ENCODE measurements around the gene SDE2. TPM values are rescaled to one million over a fixed set of nuclear protein-coding genes. Genes with fewer than 3 reads are reported as not detected.

SDE2 gene
- total RNA-seq, 1 donor from 2014 or later, result 18.4 TPM

DNA sequence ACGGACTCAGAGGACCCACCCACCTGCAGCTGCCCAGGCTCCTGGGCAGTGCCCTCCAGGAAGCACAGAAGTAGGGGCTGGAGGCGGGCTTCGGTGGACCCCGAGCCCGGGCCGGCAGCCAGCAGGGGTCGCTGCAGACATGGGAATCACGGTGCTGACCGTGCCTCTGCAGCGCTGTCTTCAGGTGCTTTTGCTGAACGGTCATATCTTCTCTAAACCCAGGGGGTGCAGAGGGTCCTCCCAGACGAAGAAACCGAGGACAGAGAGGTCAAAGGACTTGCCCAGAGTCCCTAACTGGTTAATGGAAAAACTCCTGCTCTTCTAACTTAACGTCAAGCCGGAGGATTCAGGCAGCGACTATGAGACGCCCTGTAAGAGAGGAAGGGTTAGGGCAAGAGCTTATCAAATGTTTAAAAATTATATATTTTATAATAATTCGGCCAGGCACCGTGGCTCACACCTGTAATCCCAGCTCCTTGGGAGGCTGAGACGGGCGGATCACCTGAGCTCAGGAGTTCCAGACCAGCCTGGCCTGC is 36.6 kb downstream of the SDE2 start:
- no peaks in the 10 kb centered on the region for H3K4me1 ChIP-seq
- peak; percentile 66 to 71 for ATAC-seq
- H3K4me3 ChIP-seq, result no peak overlapping the region
- no peaks in the 10 kb centered on the region for H3K27me3 ChIP-seq (ENCODE audit: low read depth)
- intact Hi-C loops (cut with DNase I), result no loop called here
- peak; percentile 67 for DNase-seq
- H3K36me3 ChIP-seq, result no peaks in the 10 kb centered on the region
- TF ChIP-seq, protein P1, sequence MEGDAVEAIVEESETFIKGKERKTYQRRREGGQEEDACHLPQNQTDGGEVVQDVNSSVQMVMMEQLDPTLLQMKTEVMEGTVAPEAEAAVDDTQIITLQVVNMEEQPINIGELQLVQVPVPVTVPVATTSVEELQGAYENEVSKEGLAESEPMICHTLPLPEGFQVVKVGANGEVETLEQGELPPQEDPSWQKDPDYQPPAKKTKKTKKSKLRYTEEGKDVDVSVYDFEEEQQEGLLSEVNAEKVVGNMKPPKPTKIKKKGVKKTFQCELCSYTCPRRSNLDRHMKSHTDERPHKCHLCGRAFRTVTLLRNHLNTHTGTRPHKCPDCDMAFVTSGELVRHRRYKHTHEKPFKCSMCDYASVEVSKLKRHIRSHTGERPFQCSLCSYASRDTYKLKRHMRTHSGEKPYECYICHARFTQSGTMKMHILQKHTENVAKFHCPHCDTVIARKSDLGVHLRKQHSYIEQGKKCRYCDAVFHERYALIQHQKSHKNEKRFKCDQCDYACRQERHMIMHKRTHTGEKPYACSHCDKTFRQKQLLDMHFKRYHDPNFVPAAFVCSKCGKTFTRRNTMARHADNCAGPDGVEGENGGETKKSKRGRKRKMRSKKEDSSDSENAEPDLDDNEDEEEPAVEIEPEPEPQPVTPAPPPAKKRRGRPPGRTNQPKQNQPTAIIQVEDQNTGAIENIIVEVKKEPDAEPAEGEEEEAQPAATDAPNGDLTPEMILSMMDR (IDR thresholded peaks at IDR 0.05), result peak; percentile 77
- H3K27ac ChIP-seq, result no peak overlapping the region
- no peaks in the 10 kb centered on the region for H3K9me3 ChIP-seq

DNA sequence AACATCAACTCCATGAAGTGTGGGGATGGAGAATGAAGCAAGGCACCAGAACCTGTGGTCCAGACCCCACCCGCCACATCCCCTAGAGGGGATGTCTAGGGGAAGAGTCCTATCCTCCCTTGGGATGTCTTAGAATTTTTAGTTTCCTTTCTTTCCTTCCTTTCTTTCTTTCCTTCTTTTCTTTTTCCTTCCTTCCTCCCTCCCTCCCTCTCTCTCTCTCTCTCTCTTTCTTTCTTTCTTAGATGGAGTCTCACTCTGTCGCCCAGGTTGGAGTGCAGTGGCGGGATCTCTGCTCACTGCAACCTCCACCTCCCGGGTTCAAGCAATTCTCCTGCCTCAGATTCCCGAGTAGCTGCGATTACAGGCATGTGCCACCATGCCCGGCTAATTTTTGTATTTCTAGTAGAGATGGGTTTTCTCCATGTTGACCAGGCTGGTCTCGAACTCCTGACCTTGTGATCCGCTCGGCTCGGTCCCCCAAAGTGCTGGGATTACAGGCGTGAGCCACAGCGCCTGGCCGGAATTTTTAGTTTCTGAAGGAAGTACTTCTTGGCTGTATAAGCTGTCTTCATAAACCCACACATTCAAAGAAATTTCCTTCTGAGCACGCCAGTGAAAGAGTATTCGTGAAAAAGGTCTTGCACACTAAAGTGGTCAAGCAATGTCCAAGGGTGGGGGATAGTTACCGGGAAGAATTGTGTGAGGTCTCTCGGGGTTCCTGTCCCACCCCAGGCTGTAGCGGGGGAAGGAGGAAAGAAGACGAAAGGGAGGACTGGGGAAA is 37.3 kb downstream of the SDE2 start:
- intact Hi-C loops (cut with DNase I), result no loop called here
- Histone ChIP-seq H3K9me3 (no peaks in the 10 kb centered on the region), H3K27ac (no peak overlapping the region), H3K4me1 (no peaks in the 10 kb centered on the region), H3K4me3 (no peak overlapping the region), H3K36me3 (no peaks in the 10 kb centered on the region), H3K27me3 (ENCODE audit: low read depth) (no peaks in the 10 kb centered on the region)
- ATAC-seq, result no peak
- no peak for DNase-seq
- TF ChIP-seq, protein P1 (IDR thresholded peaks at IDR 0.05), result no peak

DNA sequence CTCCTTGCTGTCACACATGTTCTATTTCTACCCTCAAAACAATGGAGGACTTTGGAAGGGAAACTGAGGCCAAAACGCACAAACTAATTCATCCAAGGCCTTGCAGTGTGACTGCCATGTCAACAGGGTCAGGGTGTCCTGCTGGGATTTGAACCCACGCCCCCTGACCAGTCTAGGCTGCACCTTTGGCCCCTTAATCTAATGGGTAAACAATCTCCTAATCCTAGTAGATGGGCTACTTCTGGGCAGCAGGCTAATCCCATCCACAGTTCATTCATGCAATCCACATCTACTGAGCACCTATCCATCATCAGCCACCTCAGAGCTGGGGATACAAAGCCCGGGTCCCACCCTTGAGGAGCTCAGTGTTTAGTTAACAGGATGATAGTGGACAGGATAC is 41.1 kb downstream of the SDE2 start:
- Histone ChIP-seq H3K4me3 (no peak overlapping the region), H3K27me3 (ENCODE audit: low read depth) (no peaks in the 10 kb centered on the region), H3K36me3 (no peaks in the 10 kb centered on the region), H3K27ac (no peak overlapping the region), H3K9me3 (no peaks in the 10 kb centered on the region), H3K4me1 (no peaks in the 10 kb centered on the region)
- TF ChIP-seq, protein P1 (IDR thresholded peaks at IDR 0.05), result no peak
- no peak for DNase-seq
- intact Hi-C loops (cut with DNase I), result no loop called here
- no peak for ATAC-seq

DNA sequence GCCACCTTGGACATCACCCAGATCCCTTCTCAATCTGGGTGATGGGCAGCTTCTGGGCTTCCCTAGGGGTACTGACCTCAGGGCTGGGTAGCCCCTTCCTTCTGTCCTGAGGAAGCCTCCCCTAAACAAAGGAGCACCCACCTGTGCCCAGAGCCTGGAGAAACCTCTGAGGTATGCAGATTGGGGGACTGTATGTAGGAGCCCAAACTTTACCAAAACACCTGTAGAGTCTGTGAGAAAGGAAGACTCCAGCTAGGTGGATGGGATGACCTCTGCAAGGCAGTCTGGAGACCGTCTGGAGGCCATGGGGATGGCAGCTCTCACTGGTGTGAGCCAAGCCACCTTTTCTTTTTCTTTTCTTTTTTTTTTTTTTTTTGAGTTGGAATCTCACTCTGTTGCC is 44.4 kb downstream of the SDE2 start:
- Histone ChIP-seq H3K27me3 (ENCODE audit: low read depth) (no peaks in the 10 kb centered on the region), H3K4me1 (no peaks in the 10 kb centered on the region), H3K4me3 (no peak overlapping the region), H3K9me3 (no peaks in the 10 kb centered on the region), H3K36me3 (no peaks in the 10 kb centered on the region), H3K27ac (no peak overlapping the region)
- intact Hi-C loops (cut with DNase I), result no loop called here
- no peak for DNase-seq
- TF ChIP-seq, protein P1 (IDR thresholded peaks at IDR 0.05), result no peak
- no peak for ATAC-seq

DNA sequence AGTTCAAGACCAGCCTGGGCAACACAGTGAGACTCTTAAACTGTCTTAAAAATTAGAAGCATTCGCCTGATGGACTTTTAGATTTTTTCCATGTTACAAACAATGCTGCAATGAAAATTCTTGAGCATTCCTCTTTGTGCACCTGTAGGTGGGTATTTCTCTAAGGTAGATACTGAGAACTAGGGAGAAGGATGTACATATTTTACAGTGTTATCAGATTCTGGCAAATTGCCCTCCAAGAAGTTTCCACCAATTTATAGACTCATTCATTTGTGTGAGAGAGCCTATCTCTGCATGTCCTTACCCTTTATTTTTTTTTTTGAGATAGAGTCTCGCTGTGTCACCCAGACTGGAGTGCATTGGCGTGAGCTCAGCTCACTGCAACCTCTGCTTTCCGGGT is 45.8 kb downstream of the SDE2 start:
- DNase-seq (no peak), ATAC-seq (no peak)
- Histone ChIP-seq H3K4me3 (no peak overlapping the region), H3K27me3 (ENCODE audit: low read depth) (no peaks in the 10 kb centered on the region), H3K9me3 (no peaks in the 10 kb centered on the region), H3K4me1 (no peaks in the 10 kb centered on the region), H3K36me3 (no peaks in the 10 kb centered on the region), H3K27ac (no peak overlapping the region)
- TF ChIP-seq, protein P1 (IDR thresholded peaks at IDR 0.05), result no peak
- intact Hi-C loops (cut with DNase I), result no loop called here
